OCI-LY1 (cell line): ENCODE results near the gene PAPOLA.
A peak's percentile ranks its signal among the peaks of the same experiment; 100 is the strongest.

Source experiments
- H2AFZ ChIP-seq: fragments of 200-600 bp; sonication (generic), shearing (Covaris generic); 2 replicates; pipeline ENCODE4 v1.6.0; 2014; ENCODE audit warnings: antibody characterized with exemption, mild to moderate bottlenecking, low read length
- H3F3A ChIP-seq: fragments of 200-600 bp; sonication (generic), shearing (Covaris generic); 2 replicates; pipeline ENCODE4 v1.6.0; 2014; ENCODE audit warnings: mild to moderate bottlenecking, antibody characterized with exemption, low read length, moderate library complexity; ENCODE audit not compliant: insufficient read depth
- H3K27ac ChIP-seq: fragments of 200-600 bp; sonication (generic); 2 replicates; pipeline ENCODE4 v1.5.1; 2014; ENCODE audit warnings: low read length, mixed run types, mild to moderate bottlenecking, low read depth; ENCODE audit not compliant: poor library complexity, severe bottlenecking
- H3K27me3 ChIP-seq: fragments of 200-600 bp; sonication (generic); 2 replicates; pipeline ENCODE4 v1.6.0; 2014; ENCODE audit warnings: antibody characterized with exemption, mild to moderate bottlenecking, low read length, moderate library complexity; ENCODE audit not compliant: insufficient read depth
- H3K36me3 ChIP-seq: fragments of 200-600 bp; sonication (generic); 2 replicates; pipeline ENCODE4 v1.6.1; 2014; ENCODE audit warnings: mild to moderate bottlenecking, antibody characterized with exemption, low read length, moderate library complexity, mixed read lengths; ENCODE audit not compliant: insufficient read depth
- H3K4me1 ChIP-seq: fragments of 200-600 bp; sonication (generic); 2 replicates; pipeline ENCODE4 v1.5.1; 2014; ENCODE audit warnings: mild to moderate bottlenecking, low read length, moderate library complexity; ENCODE audit not compliant: insufficient read depth, severe bottlenecking
- H3K4me2 ChIP-seq: fragments of 200-600 bp; sonication (generic), shearing (Covaris generic); 2 replicates; pipeline ENCODE4 v1.6.1; 2014; ENCODE audit warnings: low read length
- H3K4me3 ChIP-seq: fragments of 200-600 bp; sonication (generic); 2 replicates; pipeline ENCODE4 v1.5.1; 2014; ENCODE audit warnings: low read length, low read depth, mild to moderate bottlenecking, mixed read lengths; ENCODE audit not compliant: poor library complexity, severe bottlenecking
- H3K79me2 ChIP-seq: fragments of 200-600 bp; shearing (Covaris generic); 2 replicates; pipeline ENCODE4 v1.6.1; 2016; ENCODE audit warnings: mixed run types, low read length, mixed read lengths; ENCODE audit not compliant: insufficient read depth
- H3K9ac ChIP-seq: fragments of 200-600 bp; sonication (generic), shearing (Covaris generic); 2 replicates; pipeline ENCODE4 v1.6.1; 2014; ENCODE audit warnings: mild to moderate bottlenecking, low read length, mixed read lengths
- H3K9me2 ChIP-seq: fragments of 200-600 bp; sonication (generic), shearing (Covaris generic); 2 replicates; pipeline ENCODE4 v1.6.1; 2014; ENCODE audit warnings: low read depth, mild to moderate bottlenecking, low read length, mixed read lengths
- H3K9me3 ChIP-seq: fragments of 200-600 bp; shearing (Covaris generic); 2 replicates; pipeline ENCODE4 v1.6.1; 2014; ENCODE audit warnings: low read length, mixed read lengths
- H4K20me1 ChIP-seq: fragments of 200-600 bp; sonication (generic), shearing (Covaris generic); 2 replicates; pipeline ENCODE4 v1.6.0; 2016; ENCODE audit warnings: mild to moderate bottlenecking, low read length; ENCODE audit not compliant: insufficient read depth
- EZH2 ChIP-seq: fragments of 200-600 bp; sonication (generic), shearing (Covaris generic); IDR thresholded peaks from 2 replicates; pipeline ENCODE4 v1.8.0; 2017; ENCODE audit warnings: borderline replicate concordance, mixed run types, mild to moderate bottlenecking, antibody characterized with exemption, low read length, moderate library complexity, mixed read lengths
- TF ChIP-seq, protein P1 (sequence below): fragments of 200-600 bp; sonication (generic), shearing (Covaris generic); IDR thresholded peaks from 2 replicates; pipeline ENCODE4 v1.5.1; 2017; ENCODE audit warnings: mild to moderate bottlenecking, antibody characterized with exemption, low read length, moderate library complexity, mixed read lengths

The PAPOLA gene

DNA sequence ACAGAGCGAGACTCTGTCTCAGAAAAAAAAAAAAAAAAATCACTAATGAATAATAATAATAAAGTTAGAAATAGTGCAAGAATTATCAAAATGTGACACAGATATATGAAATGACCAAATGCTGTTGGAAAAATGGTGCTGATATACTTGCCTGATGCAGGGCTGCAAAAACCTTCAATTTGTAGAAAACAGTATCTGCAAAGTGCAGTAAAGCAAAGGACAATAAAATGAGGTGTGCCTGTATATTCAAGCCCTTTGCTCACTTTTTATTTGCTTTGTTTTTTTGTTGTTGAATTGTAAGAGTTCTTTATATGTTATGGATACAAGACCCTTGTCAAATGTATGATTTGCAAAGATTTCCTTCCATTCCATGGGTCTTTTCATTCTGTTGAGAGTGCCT is 9.0 kb upstream of the PAPOLA start:
- Histone ChIP-seq H2AFZ (no peak overlapping the region), H3K9ac (no peak overlapping the region), H3K79me2 (no peaks in the 10 kb centered on the region), H3K4me1 (peaks cover 22% of the 10 kb centered on the region), H3K27me3 (no peaks in the 10 kb centered on the region), H3F3A (no peaks in the 10 kb centered on the region), H3K4me3 (no peak overlapping the region), H3K4me2 (peak overlapping the region; percentile 27; the same call in 1 of the 2 replicates), H3K36me3 (no peaks in the 10 kb centered on the region), H3K27ac (no peak overlapping the region), H4K20me1 (no peaks in the 10 kb centered on the region), H3K9me2 (no peaks in the 10 kb centered on the region), H3K9me3 (no peaks in the 10 kb centered on the region)
- TF ChIP-seq, protein P1, sequence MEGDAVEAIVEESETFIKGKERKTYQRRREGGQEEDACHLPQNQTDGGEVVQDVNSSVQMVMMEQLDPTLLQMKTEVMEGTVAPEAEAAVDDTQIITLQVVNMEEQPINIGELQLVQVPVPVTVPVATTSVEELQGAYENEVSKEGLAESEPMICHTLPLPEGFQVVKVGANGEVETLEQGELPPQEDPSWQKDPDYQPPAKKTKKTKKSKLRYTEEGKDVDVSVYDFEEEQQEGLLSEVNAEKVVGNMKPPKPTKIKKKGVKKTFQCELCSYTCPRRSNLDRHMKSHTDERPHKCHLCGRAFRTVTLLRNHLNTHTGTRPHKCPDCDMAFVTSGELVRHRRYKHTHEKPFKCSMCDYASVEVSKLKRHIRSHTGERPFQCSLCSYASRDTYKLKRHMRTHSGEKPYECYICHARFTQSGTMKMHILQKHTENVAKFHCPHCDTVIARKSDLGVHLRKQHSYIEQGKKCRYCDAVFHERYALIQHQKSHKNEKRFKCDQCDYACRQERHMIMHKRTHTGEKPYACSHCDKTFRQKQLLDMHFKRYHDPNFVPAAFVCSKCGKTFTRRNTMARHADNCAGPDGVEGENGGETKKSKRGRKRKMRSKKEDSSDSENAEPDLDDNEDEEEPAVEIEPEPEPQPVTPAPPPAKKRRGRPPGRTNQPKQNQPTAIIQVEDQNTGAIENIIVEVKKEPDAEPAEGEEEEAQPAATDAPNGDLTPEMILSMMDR, result no peak
- no peak for TF ChIP-seq EZH2

DNA sequence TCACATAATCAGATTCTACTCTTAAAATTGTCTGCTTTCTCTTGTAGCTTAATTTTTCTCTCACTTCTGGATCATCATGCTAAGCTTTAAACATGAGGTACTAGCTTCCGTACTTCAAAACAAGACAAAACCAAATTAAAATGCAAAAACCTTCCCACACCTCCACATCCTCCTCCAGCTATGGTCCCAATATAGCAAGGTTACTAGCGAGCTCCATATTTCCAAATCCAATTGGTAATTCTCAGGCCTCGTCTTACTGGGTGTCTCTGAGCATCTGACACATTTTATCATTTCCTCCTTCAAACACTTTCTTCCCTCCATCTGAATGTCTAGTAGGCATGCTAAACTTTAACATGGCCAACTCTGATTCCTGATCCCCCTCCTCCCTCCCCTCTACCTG is 7.9 kb upstream of the PAPOLA start:
- H3K36me3 ChIP-seq, result no peaks in the 10 kb centered on the region
- no peak overlapping the region for H3K4me2 ChIP-seq
- H3K9me3 ChIP-seq, result no peaks in the 10 kb centered on the region
- H2AFZ ChIP-seq, result no peak overlapping the region
- H3K27ac ChIP-seq, result no peak overlapping the region
- no peaks in the 10 kb centered on the region for H3K9me2 ChIP-seq
- no peaks in the 10 kb centered on the region for H4K20me1 ChIP-seq
- H3K27me3 ChIP-seq, result no peaks in the 10 kb centered on the region
- peaks cover 22% of the 10 kb centered on the region for H3K4me1 ChIP-seq
- no peaks in the 10 kb centered on the region for H3F3A ChIP-seq
- no peaks in the 10 kb centered on the region for H3K79me2 ChIP-seq
- no peak overlapping the region for H3K9ac ChIP-seq
- TF ChIP-seq, protein P1, result no peak
- TF ChIP-seq EZH2, result no peak
- no peak overlapping the region for H3K4me3 ChIP-seq

- H3K4me1 ChIP-seq, result peaks cover 31% of the 10 kb centered on the region
- H3K9ac ChIP-seq, result no peak overlapping the region
- H3K9me2 ChIP-seq, result no peaks in the 10 kb centered on the region
- no peaks in the 10 kb centered on the region for H3K9me3 ChIP-seq
- no peaks in the 10 kb centered on the region for H3K79me2 ChIP-seq
- no peak for TF ChIP-seq EZH2
- TF ChIP-seq, protein P1, result no peak
- H3K27ac ChIP-seq, result no peak overlapping the region
- no peaks in the 10 kb centered on the region; the same call in 1 of the 2 replicates for H3F3A ChIP-seq
- no peak overlapping the region for H3K4me3 ChIP-seq
- no peaks in the 10 kb centered on the region; the same call in 1 of the 2 replicates for H3K36me3 ChIP-seq
- H2AFZ ChIP-seq, result no peak overlapping the region
- H3K27me3 ChIP-seq, result no peaks in the 10 kb centered on the region
- H3K4me2 ChIP-seq, result peak overlapping the region; percentile 39
- no peaks in the 10 kb centered on the region for H4K20me1 ChIP-seq
These were observed 5.1 kb upstream of the PAPOLA start for GRCh38 chr14:96497087-96497486.
